IMR-90 (cell line): ENCODE results near the gene CEP41. TPM values are rescaled to one million over a fixed set of nuclear protein-coding genes. Genes with fewer than 3 reads are reported as not detected.

Source experiments
- ATAC-seq: fragments of 200-7000 bp; cut with Tn5 transposase; 2 replicates; pipeline ENCODE4 v1.9.1; 2020; ENCODE audit warnings: low read depth, mild to moderate bottlenecking, moderate library complexity
- BruUV-seq: library from RNA; stranded (reverse); fragments of 400-500 nt; replicated peaks from 2 replicates; lab custom pipeline; 2021; lab: Mats Ljungman, UMichigan
- CTCF ChIA-PET: fragments of 300-600 bp; formaldehyde crosslinking; extraction: SDS; loops from one replicate; lab custom pipeline; 2021; ENCODE audit warnings: antibody characterized with exemption; lab: Yijun Ruan, JAX
- POLR2A ChIA-PET: fragments of 300-600 bp; sonication (Branson Sonifier 250); formaldehyde crosslinking; loops from one replicate; lab custom pipeline; 2022; ENCODE audit warnings: antibody characterized with exemption; ENCODE audit not compliant: unreplicated experiment; lab: Charles Lee
- DNase-seq: peaks from one replicate; pipeline ENCODE4 v3.0.0; 2013
- H2AFZ ChIP-seq: replicated peaks from 2 replicates; pipeline ENCODE3; 2013; ENCODE audit warnings: low read length, mild to moderate bottlenecking; ENCODE audit not compliant: poor library complexity
- H2AK5ac ChIP-seq: 2 replicates; pipeline ENCODE4 v1.6.1; 2013; ENCODE audit warnings: low read depth, low read length, inconsistent platforms
- H2AK9ac ChIP-seq: replicated peaks from 2 replicates; pipeline ENCODE3; 2013; ENCODE audit warnings: mild to moderate bottlenecking, low read depth, low read length, moderate library complexity; ENCODE audit not compliant: poor library complexity
- H2BK120ac ChIP-seq: 2 replicates; pipeline ENCODE4 v1.6.1; 2013; ENCODE audit warnings: low read depth, low read length, inconsistent platforms
- H2BK15ac ChIP-seq: 3 replicates; pipeline ENCODE4 v1.6.1; 2013; ENCODE audit warnings: low read depth, low read length, inconsistent platforms
- H2BK20ac ChIP-seq: 2 replicates; pipeline ENCODE4 v1.6.1; 2013; ENCODE audit warnings: low read depth, mild to moderate bottlenecking, inconsistent platforms, low read length, moderate library complexity
- H2BK5ac ChIP-seq: 2 replicates; pipeline ENCODE4 v1.6.1; 2013; ENCODE audit warnings: mild to moderate bottlenecking, low read depth, low read length, inconsistent platforms; ENCODE audit not compliant: poor library complexity, severe bottlenecking
- H3K14ac ChIP-seq: replicated peaks from 2 replicates; pipeline ENCODE4 v1.6.1; 2013; ENCODE audit warnings: low read depth, low read length, inconsistent platforms
- H3K18ac ChIP-seq: 2 replicates; pipeline ENCODE4 v1.6.1; 2013; ENCODE audit warnings: low read depth, low read length, control low read depth
- H3K23ac ChIP-seq: 2 replicates; pipeline ENCODE4 v1.6.1; 2013; ENCODE audit warnings: low read depth, low read length, inconsistent platforms
- H3K27ac ChIP-seq: 2 replicates; pipeline ENCODE4 v1.5.1; 2013; ENCODE audit warnings: mild to moderate bottlenecking, control low read depth, low read length; ENCODE audit not compliant: insufficient read depth
- H3K27me3 ChIP-seq: 2 replicates; pipeline ENCODE4 v1.6.1; 2013; ENCODE audit warnings: low read length; ENCODE audit not compliant: control insufficient read depth, insufficient read depth
- H3K36me3 ChIP-seq: 2 replicates; pipeline ENCODE4 v1.6.1; 2013; ENCODE audit warnings: low read length, mixed read lengths; ENCODE audit not compliant: control insufficient read depth, insufficient read depth
- H3K4ac ChIP-seq: 2 replicates; pipeline ENCODE4 v1.6.1; 2013; ENCODE audit warnings: low read depth, low read length, inconsistent platforms
- H3K4me1 ChIP-seq: 2 replicates; pipeline ENCODE4 v1.6.1; 2013; ENCODE audit warnings: low read length, mixed read lengths; ENCODE audit not compliant: control insufficient read depth, insufficient read depth
- H3K4me2 ChIP-seq: 2 replicates; pipeline ENCODE4 v1.6.1; 2013; ENCODE audit warnings: low read depth, mild to moderate bottlenecking, control low read depth, low read length, moderate library complexity
- H3K4me3 ChIP-seq: 2 replicates; pipeline ENCODE4 v1.5.1; 2013; ENCODE audit warnings: low read depth, mild to moderate bottlenecking, control low read depth, low read length, moderate library complexity; ENCODE audit not compliant: insufficient read depth
- H3K56ac ChIP-seq: 2 replicates; pipeline ENCODE4 v1.6.1; 2013; ENCODE audit warnings: low read length, inconsistent platforms; ENCODE audit not compliant: insufficient read depth; ENCODE audit errors: extremely low read depth
- H3K79me1 ChIP-seq, 2 experiments: 2 replicates each; pipeline ENCODE4 v1.6.1; 2013; ENCODE audit warnings: low read length in 2 of 2, inconsistent platforms in 1 of 2, low read depth in 1 of 2
- H3K9ac ChIP-seq: 2 replicates; pipeline ENCODE4 v1.6.1; 2013; ENCODE audit warnings: low read depth, low read length, control low read depth
- H3K9me1 ChIP-seq: 2 replicates; pipeline ENCODE4 v1.6.1; 2013; ENCODE audit warnings: low read length, inconsistent platforms; ENCODE audit not compliant: insufficient read depth
- H3K9me3 ChIP-seq: 2 replicates; pipeline ENCODE4 v1.6.1; 2013; ENCODE audit warnings: low read length; ENCODE audit not compliant: control insufficient read depth, insufficient read depth
- H4K20me1 ChIP-seq: 2 replicates; pipeline ENCODE4 v1.6.1; 2013; ENCODE audit warnings: low read length, inconsistent platforms; ENCODE audit not compliant: insufficient read depth
- H4K5ac ChIP-seq: 2 replicates; pipeline ENCODE4 v1.6.1; 2013; ENCODE audit warnings: mild to moderate bottlenecking, low read depth, low read length, control low read depth
- H4K8ac ChIP-seq, 2 experiments: 2 replicates each; pipeline ENCODE4 v1.6.1; 2013; ENCODE audit warnings: low read depth in 2 of 2, low read length in 2 of 2, control low read depth in 1 of 2, inconsistent platforms in 1 of 2
- H4K91ac ChIP-seq: 2 replicates; pipeline ENCODE4 v1.6.1; 2013; ENCODE audit warnings: low read depth, low read length, inconsistent platforms; ENCODE audit not compliant: insufficient read depth
- BHLHE40 ChIP-seq: fragments of 150-350 bp; IDR thresholded peaks from 2 replicates; pipeline ENCODE4 v1.6.1; 2016; ENCODE audit warnings: mild to moderate bottlenecking, low read depth, low read length
- CEBPB ChIP-seq: IDR thresholded peaks from 2 replicates; pipeline ENCODE4 v1.6.1; 2012; ENCODE audit warnings: low read depth, low read length, improper control_type of control experiment
- CHD1 ChIP-seq: IDR thresholded peaks from 2 replicates; pipeline ENCODE4 v1.6.1; 2012; ENCODE audit warnings: low read depth, low read length, improper control_type of control experiment
- FOS ChIP-seq: fragments of 150-350 bp; IDR thresholded peaks from 2 replicates; pipeline ENCODE4 v1.6.1; 2016; ENCODE audit warnings: low read depth, low read length
- MAFK ChIP-seq: IDR thresholded peaks from 2 replicates; pipeline ENCODE4 v1.6.1; 2012; ENCODE audit warnings: low read depth, low read length, improper control_type of control experiment
- MAZ ChIP-seq: IDR thresholded peaks from 2 replicates; pipeline ENCODE4 v1.6.1; 2012; ENCODE audit warnings: low read depth, mild to moderate bottlenecking, low read length, improper control_type of control experiment, moderate library complexity, borderline replicate concordance
- MXI1 ChIP-seq: IDR thresholded peaks from 2 replicates; pipeline ENCODE4 v1.6.1; 2012; ENCODE audit warnings: low read depth, mild to moderate bottlenecking, low read length, moderate library complexity, borderline replicate concordance
- NFE2L2 ChIP-seq: fragments of 150-350 bp; IDR thresholded peaks from 2 replicates; pipeline ENCODE4 v1.6.1; 2016; ENCODE audit warnings: low read depth, mild to moderate bottlenecking, low read length
- POLR2A ChIP-seq: IDR thresholded peaks from 2 replicates; pipeline ENCODE4 v1.6.1; 2012; ENCODE audit warnings: mild to moderate bottlenecking, low read depth, low read length
- RAD21 ChIP-seq: IDR thresholded peaks from 2 replicates; pipeline ENCODE4 v1.6.1; 2012; ENCODE audit warnings: low read length, improper control_type of control experiment
- RCOR1 ChIP-seq: IDR thresholded peaks from 2 replicates; pipeline ENCODE4 v1.6.1; 2012; ENCODE audit warnings: mild to moderate bottlenecking, low read length, improper control_type of control experiment; ENCODE audit not compliant: insufficient replicate concordance
- RFX5 ChIP-seq: IDR thresholded peaks from 2 replicates; pipeline ENCODE4 v1.8.0; 2012; ENCODE audit warnings: low read depth, mild to moderate bottlenecking, low read length, moderate library complexity
- SMC3 ChIP-seq: fragments of 150-350 bp; IDR thresholded peaks from 2 replicates; pipeline ENCODE4 v1.6.1; 2016; ENCODE audit warnings: low read depth, mild to moderate bottlenecking, antibody characterized with exemption, low read length, moderate library complexity
- WGBS, 2 experiments: methylation state at CpG; one replicate each; pipeline versions ENCODE4 v1.1.5 to v1.1.7; 2013; ENCODE audit warnings: missing lambda C conversion rate in 2 of 2; ENCODE audit not compliant: insufficient read length in 1 of 2; ENCODE audit errors: extremely low coverage in 2 of 2; 5-methylcytosine and 5-hydroxymethylcytosine counted together
- dilution Hi-C: fragments of 300-500 bp; cut with HindIII; formaldehyde crosslinking; loops from one replicate; pipeline ENCODE4 v1.14.3; 2018; ENCODE audit warnings: low sequenced_read_pairs; ENCODE audit not compliant: unreplicated experiment
- in situ Hi-C: fragments of 300-500 bp; cut with MboI; formaldehyde crosslinking; loops from 3 replicates; pipeline ENCODE4 v1.14.3; 2019; ENCODE audit warnings: low sequenced_read_pairs, inconsistent platforms, mixed read lengths
- intact Hi-C: fragments of 100-400 bp; cut with micrococcal nuclease; formaldehyde crosslinking; loops from 2 replicates; pipeline ENCODE4 v1.10.0; 2022
- polyA plus RNA-seq, 3 experiments: library from polyadenylated mRNA; depleted of rRNA; stranded (reverse); fragments of >200 nt; gene quantifications; 2 replicates each; pipeline ENCODE4 v1.2.3, GENCODE V29; 2012; ENCODE audit warnings: low replicate concordance in 1 of 3
- total RNA-seq: library from RNA; depleted of rRNA; stranded (reverse); fragments of >200 nt; gene quantifications from 2 replicates; pipeline ENCODE4 v1.2.3, GENCODE V29; 2012
- TF ChIP-seq, protein P1 (sequence below): fragments of 150-350 bp; IDR thresholded peaks from 2 replicates; pipeline ENCODE4 v1.6.1; 2017; ENCODE audit warnings: mild to moderate bottlenecking, antibody characterized with exemption, low read length, low read depth
- TF ChIP-seq, protein P2 (sequence below): fragments of 150-350 bp; IDR thresholded peaks from 2 replicates; pipeline ENCODE4 v1.6.1; 2016; ENCODE audit warnings: low read depth, mild to moderate bottlenecking, low read length, moderate library complexity, borderline replicate concordance

The CEP41 gene
- total and polyA plus RNA-seq, 2 of the 4 experiments (the other 2 are of a cell fraction) = 12.2 to 21.9 TPM

DNA sequence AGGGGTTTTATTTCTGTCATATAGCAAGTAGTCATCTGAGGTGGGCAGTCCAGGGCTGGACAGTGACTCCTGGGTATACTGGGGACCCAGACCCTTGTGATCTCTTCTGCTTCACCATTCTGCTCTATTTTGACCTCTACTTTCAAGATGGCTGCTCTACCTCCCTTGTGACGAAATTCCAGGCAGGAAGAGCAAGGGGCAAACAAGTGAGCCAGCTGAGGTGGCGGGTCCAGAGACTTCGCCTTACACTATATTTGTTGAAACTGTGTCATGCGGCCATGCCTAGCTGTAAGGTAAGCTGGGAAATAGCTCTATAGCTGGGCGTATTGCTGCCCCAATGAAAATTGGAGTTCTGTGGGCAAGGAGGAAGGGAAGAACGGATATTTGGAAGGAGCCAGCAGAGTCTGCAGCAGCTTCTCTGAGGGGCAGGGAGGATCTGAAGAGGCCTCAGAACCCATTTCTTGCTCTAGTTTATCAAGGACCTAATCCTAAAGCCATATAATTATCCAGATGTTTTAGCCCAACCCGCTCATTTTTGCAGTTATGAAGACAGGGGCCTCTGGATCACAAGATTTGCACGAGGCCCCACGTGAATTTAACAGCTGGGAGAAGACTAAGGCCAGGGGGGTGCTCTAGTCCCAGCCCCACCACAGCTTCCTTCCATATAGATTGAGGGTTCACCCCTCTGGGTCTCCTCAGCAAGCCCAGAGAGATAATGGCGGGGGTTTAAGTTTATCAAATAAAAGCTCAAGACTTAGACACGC lies 68.2 kb downstream of the CEP41 start:
- Histone ChIP-seq H3K36me3 (no peaks in the 10 kb centered on the region), H4K5ac (peak overlapping the region; percentile 99), H3K27ac (peak overlapping the region; percentile 93), H2BK15ac (peak overlapping the region; percentile 99), H3K79me1 (peaks cover 0 to 29% of the 10 kb centered on the region in 2 experiments; a peak in 1 of 4 replicates), H3K18ac (peak overlapping the region; percentile 99), H3K4me1 (peaks cover 45% of the 10 kb centered on the region), H3K9ac (peak overlapping the region; percentile 70), H3K14ac (peak overlapping the region; percentile 98), H3K4ac (peak overlapping the region; percentile 97), H3K4me2 (peak overlapping the region; percentile 3; the same call in 1 of the 2 replicates), H2BK120ac (peak overlapping the region; percentile 100), H2AFZ (peak overlapping the region; percentile 75), H2BK5ac (peak overlapping the region; percentile 89), H3K4me3 (no peak overlapping the region), H3K9me1 (peaks cover 42% of the 10 kb centered on the region), H3K23ac (peak overlapping the region; percentile 96), H2AK5ac (peak overlapping the region; percentile 100), H4K20me1 (no peaks in the 10 kb centered on the region), H2BK20ac (peak overlapping the region; percentile 99), H2AK9ac (peak overlapping the region; percentile 65), H3K27me3 (no peaks in the 10 kb centered on the region), H3K9me3 (peaks cover 4% of the 10 kb centered on the region; the same call in 1 of the 2 replicates), H3K56ac (peak overlapping the region; percentile 98), H4K8ac (peak overlapping the region; percentile 93 to 97), H4K91ac (peak overlapping the region; percentile 99)
- no peak for DNase-seq
- ChIA-PET POLR2A (interaction anchor here (0.6 to 1.0 kb wide), 2 partner anchors 9 to 545 kb away, joined by 3 to 4 read pairs; no protein-coding TSS in a partner anchor), CTCF (interaction anchor here (0.6 kb wide), 1 partner anchor 113 kb away, joined by 4 read pairs; no protein-coding TSS in a partner anchor)
- intact Hi-C loops = no loop called here
- 100% methylated on average over 1 of the region's 11 CpGs; no CpG with 5 or more reads in 1 of the 2 experiments for WGBS, 2 experiments
- ATAC-seq = no peak; the same call in 1 of the 2 replicates
- dilution Hi-C loops = no loop called here
- in situ Hi-C loops = no loop called here
- BruUV-seq = no TSS peak
- TF ChIP-seq, protein P1, sequence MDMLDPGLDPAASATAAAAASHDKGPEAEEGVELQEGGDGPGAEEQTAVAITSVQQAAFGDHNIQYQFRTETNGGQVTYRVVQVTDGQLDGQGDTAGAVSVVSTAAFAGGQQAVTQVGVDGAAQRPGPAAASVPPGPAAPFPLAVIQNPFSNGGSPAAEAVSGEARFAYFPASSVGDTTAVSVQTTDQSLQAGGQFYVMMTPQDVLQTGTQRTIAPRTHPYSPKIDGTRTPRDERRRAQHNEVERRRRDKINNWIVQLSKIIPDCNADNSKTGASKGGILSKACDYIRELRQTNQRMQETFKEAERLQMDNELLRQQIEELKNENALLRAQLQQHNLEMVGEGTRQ = no peak
- TF ChIP-seq POLR2A = no peak
- TF ChIP-seq MAFK = no peak
- no peak for TF ChIP-seq MAZ
- TF ChIP-seq, protein P2, sequence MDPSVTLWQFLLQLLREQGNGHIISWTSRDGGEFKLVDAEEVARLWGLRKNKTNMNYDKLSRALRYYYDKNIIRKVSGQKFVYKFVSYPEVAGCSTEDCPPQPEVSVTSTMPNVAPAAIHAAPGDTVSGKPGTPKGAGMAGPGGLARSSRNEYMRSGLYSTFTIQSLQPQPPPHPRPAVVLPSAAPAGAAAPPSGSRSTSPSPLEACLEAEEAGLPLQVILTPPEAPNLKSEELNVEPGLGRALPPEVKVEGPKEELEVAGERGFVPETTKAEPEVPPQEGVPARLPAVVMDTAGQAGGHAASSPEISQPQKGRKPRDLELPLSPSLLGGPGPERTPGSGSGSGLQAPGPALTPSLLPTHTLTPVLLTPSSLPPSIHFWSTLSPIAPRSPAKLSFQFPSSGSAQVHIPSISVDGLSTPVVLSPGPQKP = no peak
- TF ChIP-seq RCOR1 = no peak
- TF ChIP-seq SMC3 = no peak
- no peak for TF ChIP-seq BHLHE40
- TF ChIP-seq NFE2L2 = no peak
- TF ChIP-seq CHD1 = no peak
- TF ChIP-seq RFX5 = no peak
- TF ChIP-seq RAD21 = no peak
- no peak for TF ChIP-seq MXI1
- no peak for TF ChIP-seq FOS
- TF ChIP-seq CEBPB = no peak
